GM12801 (cell line): Measurements from ENCODE around the gene CELF2.

Experiments
- TF ChIP-seq, protein P1 (sequence below): IDR thresholded peaks from one replicate; pipeline ENCODE4 v1.5.1; 2011; ENCODE audit warnings: control low read depth; ENCODE audit not compliant: insufficient read length; ENCODE audit errors: extremely low read depth

Gene CELF2

GRCh38 chr10:11018432-11018841, 765 bp downstream of the CELF2 start:
- TF ChIP-seq, protein P1, sequence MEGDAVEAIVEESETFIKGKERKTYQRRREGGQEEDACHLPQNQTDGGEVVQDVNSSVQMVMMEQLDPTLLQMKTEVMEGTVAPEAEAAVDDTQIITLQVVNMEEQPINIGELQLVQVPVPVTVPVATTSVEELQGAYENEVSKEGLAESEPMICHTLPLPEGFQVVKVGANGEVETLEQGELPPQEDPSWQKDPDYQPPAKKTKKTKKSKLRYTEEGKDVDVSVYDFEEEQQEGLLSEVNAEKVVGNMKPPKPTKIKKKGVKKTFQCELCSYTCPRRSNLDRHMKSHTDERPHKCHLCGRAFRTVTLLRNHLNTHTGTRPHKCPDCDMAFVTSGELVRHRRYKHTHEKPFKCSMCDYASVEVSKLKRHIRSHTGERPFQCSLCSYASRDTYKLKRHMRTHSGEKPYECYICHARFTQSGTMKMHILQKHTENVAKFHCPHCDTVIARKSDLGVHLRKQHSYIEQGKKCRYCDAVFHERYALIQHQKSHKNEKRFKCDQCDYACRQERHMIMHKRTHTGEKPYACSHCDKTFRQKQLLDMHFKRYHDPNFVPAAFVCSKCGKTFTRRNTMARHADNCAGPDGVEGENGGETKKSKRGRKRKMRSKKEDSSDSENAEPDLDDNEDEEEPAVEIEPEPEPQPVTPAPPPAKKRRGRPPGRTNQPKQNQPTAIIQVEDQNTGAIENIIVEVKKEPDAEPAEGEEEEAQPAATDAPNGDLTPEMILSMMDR: no peak

- TF ChIP-seq, protein P1: no peak
These were observed 1.4 kb downstream of the CELF2 start for GRCh38 chr10:11018855-11019631.

GRCh38 chr10:11019724-11020547, 2.3 kb downstream of the CELF2 start:
- TF ChIP-seq, protein P1: no peak

DNA sequence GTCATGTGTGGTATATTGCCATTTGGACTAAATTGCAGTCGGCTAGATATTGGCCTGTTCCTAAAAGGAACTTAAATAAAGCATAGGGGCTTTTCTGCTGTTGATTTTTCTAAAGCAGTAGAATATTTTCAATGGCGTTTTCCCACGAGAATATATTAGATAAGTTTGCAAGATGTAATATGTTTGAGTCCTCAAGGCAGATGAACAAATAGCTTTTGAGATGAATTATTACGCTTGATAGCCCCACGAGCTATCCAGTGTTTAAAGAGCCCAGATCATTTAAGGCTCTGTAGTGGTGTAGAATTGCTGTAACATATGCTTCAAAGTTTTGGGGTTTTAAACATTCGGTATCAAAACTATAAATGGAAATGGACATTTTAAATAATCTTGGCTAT, 2.9 kb downstream of the CELF2 start:
- TF ChIP-seq, protein P1: no peak

GRCh38 chr10:11022213-11022612, 4.5 kb downstream of the CELF2 start:
- TF ChIP-seq, protein P1: no peak

DNA sequence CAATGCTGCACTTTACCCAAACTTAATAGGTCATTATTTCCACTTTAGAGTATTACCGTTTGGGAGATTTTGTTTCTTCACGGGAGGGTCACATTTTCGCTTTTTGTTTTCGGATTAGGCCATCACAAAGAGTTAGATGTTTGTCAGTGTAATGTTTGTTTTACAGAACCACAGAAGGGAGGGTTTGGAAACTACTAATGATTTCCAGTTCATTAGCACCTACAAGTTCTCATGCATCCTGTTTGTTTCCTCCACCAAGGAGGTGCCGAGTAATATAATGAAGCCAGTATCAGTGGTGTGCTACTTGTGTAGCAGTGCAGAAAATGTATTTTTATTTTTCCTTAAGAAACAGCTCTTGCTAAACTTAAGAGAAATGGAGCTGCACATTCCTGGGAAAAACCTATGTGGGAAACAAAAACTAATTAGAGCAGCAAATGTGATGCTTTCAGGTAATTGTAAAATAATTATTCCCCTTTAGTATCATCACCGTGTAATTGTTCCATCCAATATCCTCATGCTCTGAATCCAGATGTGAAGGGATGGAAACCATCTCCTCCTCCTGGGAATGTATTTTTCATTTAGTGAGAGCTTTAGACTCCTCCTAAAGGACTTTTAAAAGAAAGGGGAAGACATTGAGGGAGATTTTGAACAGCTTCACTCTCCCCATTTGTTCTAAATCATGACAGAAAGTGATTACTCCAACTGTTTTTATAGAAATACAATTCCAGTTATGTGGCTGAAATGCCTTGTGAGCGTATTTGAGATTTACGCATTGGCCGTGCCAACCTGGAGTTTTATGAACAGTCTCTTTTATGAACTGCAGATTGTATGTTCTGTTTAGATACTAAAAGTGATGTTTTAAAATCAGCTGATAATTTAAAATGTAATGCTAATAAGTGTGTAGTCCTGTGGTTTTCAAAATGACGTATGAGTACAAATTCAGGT, 5.6 kb downstream of the CELF2 start:
- TF ChIP-seq, protein P1: no peak
